Forelimb muscle (tissue), 1 donor: ENCODE results near the gene MTA2. TPM values are rescaled to one million over a fixed set of nuclear protein-coding genes. Genes with fewer than 3 reads are reported as not detected.
"Not testable (repeated sequence)": the region's sequence is repeated elsewhere in the genome, so short reads cannot be mapped to it uniquely, and the experiment has no call there.

Experiments
- DNase-seq: peaks from one replicate; pipeline ENCODE4 v3.0.0-alpha.2; 2013; ENCODE audit warnings: low read depth
- polyA plus RNA-seq: library from polyadenylated mRNA; unstranded; fragments of 120-200 nt; gene quantifications from one replicate; pipeline ENCODE4 v1.2.1, GENCODE V29; 2013; ENCODE audit not compliant: insufficient read length

The MTA2 gene
- polyA plus RNA-seq, 1 donor = 38.7 TPM

GRCh38 chr11:62566247-62566646 is 35.4 kb downstream of the MTA2 start:
- no peak for DNase-seq

DNA sequence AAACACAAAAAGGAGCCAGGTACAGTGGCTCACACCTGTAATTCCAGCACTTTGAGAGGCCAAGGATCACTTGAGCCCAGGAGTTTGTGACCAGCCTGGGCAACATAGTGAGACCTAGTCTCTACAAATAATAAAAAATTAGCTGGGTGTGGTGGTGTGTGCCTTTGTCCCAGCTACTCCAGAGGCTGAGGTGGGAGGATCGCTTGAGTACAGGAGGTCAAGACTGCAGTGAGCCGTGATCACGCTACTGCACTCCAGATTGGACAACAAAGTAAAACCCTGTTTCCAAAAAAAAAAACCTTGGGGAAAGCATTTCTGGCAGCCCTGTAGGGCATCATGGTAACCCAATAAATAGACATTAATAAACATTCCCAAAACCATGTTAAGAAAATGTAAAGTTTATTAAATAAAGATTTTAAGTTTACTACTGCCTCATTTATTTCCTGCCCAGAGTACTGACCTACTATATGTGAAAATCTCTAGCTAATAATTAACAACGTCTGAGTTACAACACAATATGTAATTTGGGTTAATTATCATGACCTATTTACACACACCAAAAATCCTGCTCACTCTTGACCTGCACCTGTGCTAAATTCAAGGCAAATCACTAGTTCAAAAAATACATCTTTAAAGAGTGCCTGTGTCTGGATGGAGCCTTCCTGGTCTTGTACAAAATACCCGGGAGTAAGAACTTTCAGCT is 36.4 kb downstream of the MTA2 start:
- no peak for DNase-seq

DNA sequence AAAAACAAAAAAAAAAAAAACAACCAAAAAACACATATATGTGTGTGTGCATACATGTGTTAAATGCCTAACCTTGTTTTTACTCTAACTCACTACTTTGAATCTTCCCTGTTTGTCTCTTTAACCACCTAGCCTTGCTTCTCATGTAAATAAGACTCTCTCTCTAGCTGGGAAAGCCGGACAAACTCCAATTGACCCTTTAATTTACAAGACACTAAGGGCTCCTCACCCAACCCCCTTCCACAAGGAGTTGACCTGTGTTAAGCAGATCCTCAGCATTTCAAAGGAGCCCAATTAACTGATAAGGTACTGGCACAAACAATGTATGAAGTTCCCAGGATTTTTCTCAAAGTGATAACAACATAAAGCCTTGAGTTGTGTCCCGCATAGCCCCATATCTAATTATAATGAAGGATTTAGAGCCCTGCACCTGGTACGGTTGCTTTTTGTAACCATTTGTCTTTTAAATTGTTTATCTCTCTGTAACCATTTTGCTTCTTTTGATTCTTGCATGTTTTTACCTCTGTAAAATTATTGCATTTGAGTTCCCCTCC is 39.9 kb downstream of the MTA2 start:
- not testable (repeated sequence) for DNase-seq

- no peak for DNase-seq
Observed at GRCh38 chr11:62560566-62561103, 41.0 kb downstream of the MTA2 start.

- DNase-seq = not testable (repeated sequence)
Observed at GRCh38 chr11:62559626-62560025, 42.0 kb downstream of the MTA2 start.

- DNase-seq = no peak
Observed at GRCh38 chr11:62559204-62559603, 42.5 kb downstream of the MTA2 start.

DNA sequence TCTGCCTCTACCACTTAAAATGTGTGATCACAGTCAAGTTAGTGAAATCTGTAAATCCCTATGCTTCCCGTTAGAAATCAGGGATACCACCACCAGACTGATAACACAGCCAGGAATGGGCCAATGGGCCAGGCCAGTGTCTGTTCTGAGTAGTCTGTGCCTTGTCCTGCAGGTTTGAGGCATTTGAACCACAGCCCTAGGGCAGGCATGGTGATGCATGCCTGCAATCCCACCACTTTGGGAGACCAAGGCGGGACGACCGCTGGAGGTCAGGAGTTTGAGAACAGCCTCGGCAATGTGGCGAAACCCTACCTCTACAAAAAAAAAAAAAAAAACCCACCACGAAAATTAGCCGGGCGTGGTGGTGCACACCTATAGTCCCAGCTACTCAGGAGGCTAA is 43.0 kb downstream of the MTA2 start:
- no peak for DNase-seq

GRCh38 chr11:62556875-62557631 is 44.6 kb downstream of the MTA2 start:
- no peak for DNase-seq

- no peak for DNase-seq
Observed at GRCh38 chr11:62556108-62556874, 45.4 kb downstream of the MTA2 start.

DNA sequence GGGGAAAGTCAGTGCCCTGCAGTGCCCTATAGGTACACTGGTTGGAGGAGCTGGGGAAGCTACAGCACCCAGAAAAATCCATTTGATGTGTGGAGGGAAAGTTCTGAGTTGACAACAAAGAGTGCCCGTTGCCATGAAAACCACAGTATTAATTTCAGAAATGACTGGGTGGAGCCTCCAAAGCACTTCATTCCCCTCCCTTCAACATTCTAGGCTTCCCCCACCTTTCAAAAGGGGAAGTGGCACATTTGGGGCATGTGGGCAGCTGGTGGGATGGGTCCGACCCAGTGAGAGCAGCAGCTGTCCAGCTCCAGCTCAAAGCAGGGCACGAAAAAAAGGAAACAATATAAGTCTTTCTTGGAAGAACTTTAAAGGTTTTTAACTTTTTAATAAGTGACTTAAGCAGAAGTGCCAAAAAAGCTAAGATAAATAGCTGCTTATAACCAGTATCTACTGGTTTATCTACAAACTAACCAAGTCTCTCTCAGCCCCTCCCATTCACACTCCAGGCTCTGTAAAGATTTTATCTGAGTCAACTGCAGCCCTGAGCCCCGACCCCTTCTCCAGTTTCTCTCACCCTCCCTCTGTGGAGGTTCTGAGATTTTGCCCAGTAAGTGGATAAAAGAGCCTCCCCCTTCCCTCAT is 46.1 kb downstream of the MTA2 start:
- DNase-seq = no peak

GRCh38 chr11:62554387-62555167 is 47.1 kb downstream of the MTA2 start:
- no peak for DNase-seq

- DNase-seq = no peak
Observed at GRCh38 chr11:62553839-62554361, 47.8 kb downstream of the MTA2 start.

DNA sequence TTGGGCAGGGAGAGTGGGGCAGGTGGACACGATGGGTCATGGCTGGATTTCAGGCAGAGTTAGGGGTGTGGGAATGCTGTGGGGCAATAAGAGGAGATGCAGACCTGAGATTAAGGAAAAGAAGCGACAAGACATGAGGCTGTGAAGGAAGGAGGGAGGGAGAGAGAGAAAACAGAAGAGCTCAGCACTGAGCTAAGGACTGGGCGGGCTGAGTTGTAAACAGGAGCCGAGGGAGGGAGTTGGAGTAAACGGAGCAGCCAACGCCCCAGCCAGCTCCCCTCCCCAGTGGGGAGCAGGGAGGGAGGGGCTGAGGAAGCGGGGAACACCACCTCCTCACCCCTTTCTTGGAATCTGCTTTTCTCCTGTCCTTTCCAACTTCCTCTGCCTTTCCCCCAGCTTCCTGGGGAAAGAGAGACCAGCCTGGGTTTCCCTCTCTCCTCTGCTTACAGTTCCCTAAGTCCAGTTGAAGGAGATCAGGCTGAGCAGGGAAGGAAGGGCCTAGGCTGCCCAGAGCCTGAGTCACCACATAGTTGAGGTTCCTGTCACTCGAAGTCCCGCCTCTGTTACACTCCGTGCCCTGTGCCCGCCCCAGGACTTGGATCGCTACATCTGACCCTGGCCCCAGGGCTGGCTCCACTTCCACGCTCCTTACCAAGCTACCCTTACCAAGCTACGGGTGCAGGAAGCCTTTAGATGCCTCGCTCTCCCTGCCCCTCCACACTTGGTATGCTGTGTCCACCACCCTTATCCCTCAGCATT is 48.4 kb downstream of the MTA2 start:
- no peak for DNase-seq

- no peak for DNase-seq
Observed at GRCh38 chr11:62552485-62553079, 49.1 kb downstream of the MTA2 start.

DNA sequence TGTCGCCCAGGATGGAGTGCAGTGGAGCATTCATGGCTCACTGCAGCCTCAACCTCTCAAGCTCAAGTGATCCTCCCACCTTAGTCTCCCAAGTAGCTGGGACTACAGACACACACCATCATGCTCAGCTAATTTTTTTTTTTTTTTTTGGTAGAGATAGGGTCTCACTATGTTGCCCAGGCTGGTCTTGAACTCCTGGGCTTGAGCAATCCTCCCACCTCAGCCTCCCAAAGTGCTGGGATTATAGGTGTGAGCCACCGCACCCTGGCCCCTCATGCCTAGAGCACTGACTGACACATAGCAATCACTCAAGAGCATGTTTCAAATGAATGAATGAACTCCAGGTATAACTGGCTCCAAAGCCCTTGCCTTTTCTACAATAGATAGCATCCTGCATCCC is 51.2 kb downstream of the MTA2 start:
- DNase-seq = not testable (repeated sequence)

- no peak for DNase-seq
Observed at GRCh38 chr11:62548545-62549335, 52.9 kb downstream of the MTA2 start.

DNA sequence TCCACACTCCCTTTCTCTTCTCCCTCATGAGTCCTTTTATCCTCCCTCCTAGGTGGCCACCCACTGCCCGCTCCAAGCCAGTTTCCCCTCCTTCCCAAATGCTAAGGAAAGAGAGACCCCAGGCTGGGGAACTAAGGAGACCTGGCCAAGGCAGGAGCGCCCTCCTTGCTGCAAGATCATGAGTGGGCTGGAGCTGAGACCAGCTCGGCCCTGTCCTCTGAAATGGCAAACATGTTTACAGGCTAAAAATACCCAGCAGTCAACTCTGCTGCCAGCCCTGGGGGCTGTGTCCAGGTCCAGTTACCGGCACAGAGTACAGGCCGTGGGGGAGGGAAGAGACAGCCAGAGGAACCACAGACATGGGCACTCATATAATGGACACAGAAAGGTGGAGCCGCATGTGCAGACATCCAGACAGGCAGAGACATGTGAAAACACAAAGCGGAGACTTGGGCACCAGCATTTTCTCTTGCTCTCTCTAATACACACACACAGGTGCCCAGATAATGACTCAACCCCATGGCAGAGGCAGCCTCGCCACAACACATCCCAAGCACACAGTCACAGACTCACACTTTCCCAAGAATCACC is 53.9 kb downstream of the MTA2 start:
- DNase-seq = no peak
